GM23248 (cell line): Measurements from ENCODE around the gene FRK.

Experiments used
- EZH2 ChIP-seq: fragments of 200-600 bp; sonication (generic); IDR thresholded peaks from 2 replicates; pipeline ENCODE4 v1.6.1; 2018; ENCODE audit warnings: antibody characterized with exemption, mild to moderate bottlenecking; ENCODE audit not compliant: insufficient read depth, poor library complexity, severe bottlenecking
- EZH2phosphoT487 ChIP-seq: fragments of 200-600 bp; sonication (generic); IDR thresholded peaks from 2 replicates; pipeline ENCODE4 v1.6.1; 2018; ENCODE audit warnings: antibody characterized with exemption, moderate library complexity, mild to moderate bottlenecking, low read depth; ENCODE audit not compliant: insufficient read depth

- TF ChIP-seq EZH2phosphoT487 (no peak), EZH2 (no peak)
Observed at GRCh38 chr6:116020738-116021137, 40.0 kb downstream of the FRK start.
